ENCODE results near the gene SAMD10.
"Not testable (repeated sequence)": the region's sequence is repeated elsewhere in the genome, so short reads cannot be mapped to it uniquely, and the experiment has no call there.

SAMD10 gene

GRCh38 chr20:63939061-63939935 lies 40.1 kb downstream of the SAMD10 start:
- no peak for DNase-seq

- DNase-seq, result no peak
These were observed 41.8 kb downstream of the SAMD10 start for GRCh38 chr20:63937596-63937995.

- no peak for DNase-seq
These were observed 44.0 kb downstream of the SAMD10 start for GRCh38 chr20:63935447-63935846.

GRCh38 chr20:63934271-63935068 lies 45.0 kb downstream of the SAMD10 start:
- DNase-seq, result no peak

DNA sequence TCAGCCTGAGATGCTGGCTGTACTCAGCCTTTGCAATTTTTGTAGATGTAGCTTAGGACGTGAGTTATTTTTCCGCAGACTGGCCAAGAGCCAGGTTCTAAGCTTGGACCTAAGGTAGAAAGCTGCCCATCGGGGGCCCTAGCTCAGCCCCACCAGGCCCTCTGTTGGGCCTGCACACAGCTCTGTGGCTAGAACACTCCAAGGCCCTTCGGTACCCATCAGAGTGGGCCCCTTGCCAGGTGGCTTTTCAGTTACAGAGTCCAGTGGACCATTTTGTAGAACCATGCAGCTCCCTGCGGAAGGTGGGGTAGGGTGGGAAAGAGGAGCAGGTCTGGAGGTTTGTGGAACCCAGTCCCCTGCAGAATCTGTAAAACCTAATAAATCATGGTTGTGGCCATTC lies 45.8 kb downstream of the SAMD10 start:
- no peak for DNase-seq

- no peak for DNase-seq
These were observed 46.8 kb downstream of the SAMD10 start for GRCh38 chr20:63932606-63933160.

- no peak for DNase-seq
These were observed 47.7 kb downstream of the SAMD10 start for GRCh38 chr20:63931735-63932134.

- no peak for DNase-seq
These were observed 48.4 kb downstream of the SAMD10 start for GRCh38 chr20:63930971-63931553.

- DNase-seq, result not testable (repeated sequence)
These were observed 50.0 kb downstream of the SAMD10 start for GRCh38 chr20:63929473-63929883.

DNA sequence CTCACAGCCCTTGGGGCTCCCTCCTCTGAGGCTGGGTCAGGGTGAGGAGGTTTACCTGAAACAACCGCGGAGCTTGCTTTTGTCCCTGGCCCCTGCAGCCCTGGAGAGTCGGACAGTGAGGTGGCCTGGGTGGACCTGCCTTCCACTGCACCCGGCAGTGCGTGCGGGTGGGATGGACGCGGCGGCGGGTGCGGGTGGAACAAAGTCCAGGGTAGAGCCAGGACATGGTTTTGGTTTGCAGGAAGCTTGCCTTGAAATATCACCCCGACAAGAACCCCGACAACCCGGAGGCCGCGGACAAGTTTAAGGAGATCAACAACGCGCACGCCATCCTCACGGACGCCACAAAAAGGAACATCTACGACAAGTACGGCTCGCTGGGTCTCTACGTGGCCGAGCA lies 50.4 kb downstream of the SAMD10 start:
- DNase-seq, result no peak

- no peak for DNase-seq
These were observed 53.1 kb downstream of the SAMD10 start for GRCh38 chr20:63926298-63926697.

GRCh38 chr20:63924241-63924640 lies 55.2 kb downstream of the SAMD10 start:
- no peak for DNase-seq

Data from RPMI8226 (cell line).